Upper lobe of left lung (tissue), 6 donors: ENCODE measurements around the gene MFSD12. TPM values are rescaled to one million over a fixed set of nuclear protein-coding genes. Genes with fewer than 3 reads are reported as not detected.
"Not testable (repeated sequence)": the region's sequence is repeated elsewhere in the genome, so short reads cannot be mapped to it uniquely, and the experiment has no call there.

ENCODE experiments used
- ATAC-seq, 2 donors: fragments of 200-7000 bp; cut with Tn5 transposase; one replicate each; pipeline ENCODE4 v1.9.1; 2022; ENCODE audit warnings: mild to moderate bottlenecking in 2 of 2, moderate library complexity in 2 of 2; ENCODE audit not compliant: low FRiP score in 2 of 2
- DNase-seq, 2 donors: peaks; one replicate each; pipeline ENCODE4 v3.0.0-alpha.2; 2019 to 2020
- H3K27ac ChIP-seq, 4 donors: fragments of 200-600 bp; sonication (generic); one replicate each; pipeline ENCODE4 v1.5.1; 2016 to 2019
- H3K27me3 ChIP-seq, 4 donors: fragments of 200-600 bp; sonication (generic); one replicate each; pipeline ENCODE4 v1.5.1; 2017 to 2019
- H3K36me3 ChIP-seq, 4 donors: fragments of 200-600 bp; sonication (generic); one replicate each; pipeline ENCODE4 v1.5.1; 2016 to 2019
- H3K4me1 ChIP-seq, 4 donors: fragments of 200-600 bp; sonication (generic); one replicate each; pipeline ENCODE4 v1.5.1; 2018 to 2019
- H3K4me3 ChIP-seq, 4 donors: fragments of 200-600 bp; sonication (generic); one replicate each; pipeline ENCODE4 v1.5.1; 2017 to 2019; ENCODE audit warnings: mild to moderate bottlenecking in 2 of 4, moderate library complexity in 1 of 4
- H3K9me3 ChIP-seq, 4 donors: fragments of 200-600 bp; sonication (generic); one replicate each; pipeline ENCODE4 v1.5.1; 2018 to 2019
- CTCF ChIP-seq, 6 experiments: fragments of 450-650 bp in 4 of 6; fragments of 200-600 bp in 2 of 6; sonication (generic) in 2 of 6; IDR thresholded peaks; one replicate each; pipeline ENCODE4 v1.5.1; 2016 to 2019; ENCODE audit warnings: antibody characterized with exemption in 6 of 6
- EP300 ChIP-seq, 4 donors: sonication (generic); formaldehyde crosslinking; IDR thresholded peaks; one replicate each; pipeline ENCODE4 v1.5.1; 2017; ENCODE audit warnings: antibody characterized with exemption in 4 of 4, control low read depth in 2 of 4
- POLR2A ChIP-seq, 4 donors: fragments of 450-650 bp; IDR thresholded peaks; one replicate each; pipeline ENCODE4 v1.5.1; 2016 to 2017; ENCODE audit warnings: antibody characterized with exemption in 4 of 4, mild to moderate bottlenecking in 2 of 4
- POLR2AphosphoS5 ChIP-seq, 2 donors: sonication (generic); formaldehyde crosslinking; IDR thresholded peaks; one replicate each; pipeline ENCODE4 v1.5.1; 2017; ENCODE audit warnings: antibody characterized with exemption in 2 of 2
- WGBS, 2 donors: methylation state at CpG; one replicate each; pipeline ENCODE4 v1.1.5; 2017 to 2018; 5-methylcytosine and 5-hydroxymethylcytosine counted together
- total RNA-seq, 6 donors: library from RNA; depleted of rRNA in 4 of 6; stranded (reverse); fragments of >200 nt in 4 of 6; gene quantifications; one replicate each; pipeline versions ENCODE4 v1.1.0 to v1.2.1, GENCODE V29; 2016 to 2021
- donor health status: DM: no; HTN: no; CAD: no; lungs with moderate emphysema.
- donor health status: DM: no; HTN: yes; CAD: no; lungs with severe emphysema.

The MFSD12 gene
- total RNA-seq, 6 donors from 2014 or later: 44.2 to 178 (median 96.0) TPM

- peak in 1 of 2 donors; percentile 62 for DNase-seq
- Histone ChIP-seq H3K9me3 (no peaks in the 10 kb centered on the region), H3K36me3 (peaks cover 0 to 21% (median 8%) of the 10 kb centered on the region in 4 donors), H3K27me3 (no peaks in the 10 kb centered on the region), H3K4me3 (no peak overlapping the region), H3K4me1 (peaks cover 13 to 40% (median 18%) of the 10 kb centered on the region in 4 donors), H3K27ac (no peak overlapping the region)
- no peak for TF ChIP-seq POLR2A (IDR thresholded peaks at IDR 0.05)
- TF ChIP-seq CTCF (IDR thresholded peaks at IDR 0.05): no peak
- TF ChIP-seq EP300 (IDR thresholded peaks at IDR 0.05): no peak
- TF ChIP-seq POLR2AphosphoS5 (IDR thresholded peaks at IDR 0.05): no peak
- no peak for ATAC-seq
- 91 to 92% methylated on average over 18 to 23 of the region's 26 CpGs for WGBS, 2 donors
Measured at GRCh38 chr19:3511506-3512251, 45.7 kb downstream of the MFSD12 start.

GRCh38 chr19:3510727-3511126 lies 46.7 kb downstream of the MFSD12 start:
- peaks cover 0 to 21% (median 8%) of the 10 kb centered on the region in 4 donors for H3K36me3 ChIP-seq
- H3K9me3 ChIP-seq: no peaks in the 10 kb centered on the region
- peaks cover 11 to 37% (median 15%) of the 10 kb centered on the region in 4 donors for H3K4me1 ChIP-seq
- no peaks in the 10 kb centered on the region for H3K27me3 ChIP-seq
- no peak overlapping the region for H3K27ac ChIP-seq
- 91 to 94% methylated on average over 10 to 22 of the region's 22 CpGs for WGBS, 2 donors
- DNase-seq (peak in 1 of 2 donors; percentile 66), ATAC-seq (no peak)
- no peak overlapping the region for H3K4me3 ChIP-seq
- no peak for TF ChIP-seq POLR2AphosphoS5 (IDR thresholded peaks at IDR 0.05)
- TF ChIP-seq POLR2A (IDR thresholded peaks at IDR 0.05): no peak
- TF ChIP-seq EP300 (IDR thresholded peaks at IDR 0.05): no peak
- no peak for TF ChIP-seq CTCF (IDR thresholded peaks at IDR 0.05)

- ATAC-seq (no peak), DNase-seq (peak in 1 of 2 donors; percentile 46)
- H3K27me3 ChIP-seq: no peaks in the 10 kb centered on the region
- no peaks in the 10 kb centered on the region for H3K9me3 ChIP-seq
- no peak overlapping the region for H3K27ac ChIP-seq
- WGBS, 2 donors: 94% methylated on average over 11 to 13 of the region's 15 CpGs
- peaks cover 15 to 48% (median 19%) of the 10 kb centered on the region in 4 donors for H3K4me1 ChIP-seq
- TF ChIP-seq POLR2AphosphoS5 (IDR thresholded peaks at IDR 0.05) (no peak), EP300 (IDR thresholded peaks at IDR 0.05) (no peak), POLR2A (IDR thresholded peaks at IDR 0.05) (no peak), CTCF (IDR thresholded peaks at IDR 0.05) (no peak)
- H3K4me3 ChIP-seq: no peak overlapping the region
- H3K36me3 ChIP-seq: peaks cover 0 to 21% (median 8%) of the 10 kb centered on the region in 4 donors
Measured at GRCh38 chr19:3509566-3509989, 47.8 kb downstream of the MFSD12 start.

GRCh38 chr19:3508771-3509535 lies 48.4 kb downstream of the MFSD12 start:
- TF ChIP-seq POLR2A (IDR thresholded peaks at IDR 0.05) (no peak), POLR2AphosphoS5 (IDR thresholded peaks at IDR 0.05) (no peak), CTCF (IDR thresholded peaks at IDR 0.05) (no peak)
- DNase-seq (peak in 1 of 2 donors; percentile 74), ATAC-seq (no peak)
- Histone ChIP-seq H3K27ac (no peak overlapping the region), H3K9me3 (no peaks in the 10 kb centered on the region), H3K27me3 (no peaks in the 10 kb centered on the region), H3K36me3 (peaks cover 0 to 21% (median 8%) of the 10 kb centered on the region in 4 donors), H3K4me1 (peaks cover 15 to 49% (median 19%) of the 10 kb centered on the region in 4 donors), H3K4me3 (no peak overlapping the region)
- WGBS, 2 donors: 88 to 90% methylated on average over 22 to 23 of the region's 23 CpGs

GRCh38 chr19:3508121-3508661 lies 49.2 kb downstream of the MFSD12 start:
- ATAC-seq, H3K27ac ChIP-seq, H3K27me3 ChIP-seq, H3K9me3 ChIP-seq: not testable (repeated sequence)
- peak in 1 of 2 donors; percentile 59 for DNase-seq
- 91 to 93% methylated on average over 18 of the region's 18 CpGs for WGBS, 2 donors
- Histone ChIP-seq H3K4me3 (peak overlapping the region in 1 of 4 donors; percentile 86), H3K4me1 (peaks cover 15 to 49% (median 19%) of the 10 kb centered on the region in 4 donors), H3K36me3 (peaks cover 0 to 21% (median 8%) of the 10 kb centered on the region in 4 donors)
